ENCODE data around the gene HECTD4.
A peak's percentile ranks its signal among the peaks of the same experiment; 100 is the strongest.
"Not testable (repeated sequence)": the region's sequence is repeated elsewhere in the genome, so short reads cannot be mapped to it uniquely, and the experiment has no call there.

Gene HECTD4

GRCh38 chr12:112413855-112414625, 31.8 kb upstream of the HECTD4 start:
- DNase-seq, result peak; percentile 63 to 79
- TF ChIP-seq POLR2A (IDR thresholded peaks at IDR 0.05; ENCODE audit: low read length) (no peak), GATA1 (IDR thresholded peaks at IDR 0.05; ENCODE audit: low read depth, low read length) (no peak)

- no peak for TF ChIP-seq GATA1 (IDR thresholded peaks at IDR 0.05; ENCODE audit: low read depth, low read length)
- TF ChIP-seq POLR2A (IDR thresholded peaks at IDR 0.05; ENCODE audit: low read length), result no peak
- DNase-seq, result no peak
These were observed 27.6 kb upstream of the HECTD4 start for GRCh38 chr12:112409906-112410244.

GRCh38 chr12:112409064-112409905, 27.1 kb upstream of the HECTD4 start, which contains the start of gene RPL6:
Gene RPL6, minus strand, starts transcription at chr12:112409605. Its CDS starts 949 bp downstream, at chr12:112408656.
- TF ChIP-seq POLR2A (IDR thresholded peaks at IDR 0.05; ENCODE audit: low read length) (peak; percentile 98), GATA1 (IDR thresholded peaks at IDR 0.05; ENCODE audit: low read depth, low read length) (no peak)
- DNase-seq, result peak; percentile 91 to 93

GRCh38 chr12:112408621-112409020, 26.4 kb upstream of the HECTD4 start:
- DNase-seq, result peak; percentile 47 to 62
- TF ChIP-seq POLR2A (IDR thresholded peaks at IDR 0.05; ENCODE audit: low read length) (no peak), GATA1 (IDR thresholded peaks at IDR 0.05; ENCODE audit: low read depth, low read length) (no peak)

GRCh38 chr12:112407683-112408082, 25.5 kb upstream of the HECTD4 start:
- DNase-seq, result not testable (repeated sequence)

GRCh38 chr12:112406519-112407488, 24.6 kb upstream of the HECTD4 start:
- no peak for DNase-seq
- TF ChIP-seq GATA1 (IDR thresholded peaks at IDR 0.05; ENCODE audit: low read depth, low read length) (no peak), POLR2A (IDR thresholded peaks at IDR 0.05; ENCODE audit: low read length) (no peak)

- TF ChIP-seq GATA1 (IDR thresholded peaks at IDR 0.05; ENCODE audit: low read depth, low read length) (no peak), POLR2A (IDR thresholded peaks at IDR 0.05; ENCODE audit: low read length) (no peak)
- no peak for DNase-seq
These were observed 19.8 kb upstream of the HECTD4 start for GRCh38 chr12:112401903-112402498.

GRCh38 chr12:112401054-112401453, 18.8 kb upstream of the HECTD4 start:
- no peak for DNase-seq
- no peak for TF ChIP-seq POLR2A (IDR thresholded peaks at IDR 0.05; ENCODE audit: low read length)
- TF ChIP-seq GATA1 (IDR thresholded peaks at IDR 0.05; ENCODE audit: low read depth, low read length), result no peak

- no peak for TF ChIP-seq POLR2A (IDR thresholded peaks at IDR 0.05; ENCODE audit: low read length)
- DNase-seq, result no peak
These were observed 11.1 kb upstream of the HECTD4 start for GRCh38 chr12:112393328-112393727.

GRCh38 chr12:112389922-112390654, 7.9 kb upstream of the HECTD4 start:
- DNase-seq, result not testable (repeated sequence)

GRCh38 chr12:112389228-112389627, 7.0 kb upstream of the HECTD4 start:
- no peak for DNase-seq
- TF ChIP-seq POLR2A (IDR thresholded peaks at IDR 0.05; ENCODE audit: low read length) (no peak), GATA1 (IDR thresholded peaks at IDR 0.05; ENCODE audit: low read depth, low read length) (no peak)

GRCh38 chr12:112386726-112387125, 4.5 kb upstream of the HECTD4 start:
- peak; percentile 95 to 97 for DNase-seq
- TF ChIP-seq POLR2A (IDR thresholded peaks at IDR 0.05; ENCODE audit: low read length) (peak; percentile 53), GATA1 (IDR thresholded peaks at IDR 0.05; ENCODE audit: low read depth, low read length) (no peak)

- no peak for DNase-seq
These were observed 635 bp upstream of the HECTD4 start for GRCh38 chr12:112382866-112383265.

More at GRCh38 chr12:112382866-112383265, 635 bp upstream of the HECTD4 start:
- TF ChIP-seq POLR2A (IDR thresholded peaks at IDR 0.05; ENCODE audit: low read length), result no peak

Data from erythroblast (primary cell).